Keratinocyte (primary cell): Measurements from ENCODE around the gene ANKFN1. TPM values are rescaled to one million over a fixed set of nuclear protein-coding genes. Genes with fewer than 3 reads are reported as not detected.

Experiments used
- DNase-seq: peaks from one replicate; pipeline ENCODE4 v3.0.0-alpha.2; 2011; ENCODE audit warnings: low read depth, missing footprints, low spot score
- FAIRE-seq: peaks from 2 replicates; lab custom pipeline; 2011; peaks lifted over from hg19 to GRCh38; lab: Jason Lieb, UNC
- H2AFZ ChIP-seq: 2 replicates; pipeline ENCODE4 v1.6.0; 2012; ENCODE audit warnings: low read length, control low read depth, inconsistent platforms; ENCODE audit not compliant: control insufficient read depth
- H3K27ac ChIP-seq: 2 replicates; pipeline ENCODE4 v1.5.1; 2011; ENCODE audit warnings: low read length; ENCODE audit not compliant: control insufficient read depth, insufficient read depth
- H3K27me3 ChIP-seq: 3 replicates; pipeline ENCODE4 v1.6.0; 2011; ENCODE audit warnings: low read length; ENCODE audit not compliant: control insufficient read depth, insufficient read depth; ENCODE audit errors: extremely low read depth
- H3K36me3 ChIP-seq, 2 experiments: 2 replicates in 1 of 2; 3 replicates in 1 of 2; pipeline ENCODE4 v1.5.1; 2011; ENCODE audit warnings: low read length in 2 of 2, mild to moderate bottlenecking in 1 of 2; ENCODE audit not compliant: control insufficient read depth in 2 of 2, insufficient read depth in 2 of 2; ENCODE audit errors: extremely low read depth in 1 of 2
- H3K4me1 ChIP-seq: 3 replicates; pipeline ENCODE4 v1.5.1; 2011; ENCODE audit warnings: low read length; ENCODE audit not compliant: control insufficient read depth, insufficient read depth; ENCODE audit errors: extremely low read depth
- H3K4me2 ChIP-seq: 3 replicates; pipeline ENCODE4 v1.6.0; 2011; ENCODE audit warnings: low read depth, low read length; ENCODE audit not compliant: control insufficient read depth, insufficient read depth; ENCODE audit errors: extremely low read depth
- H3K4me3 ChIP-seq, 3 experiments: fragments of 200-600 bp in 1 of 3; sonication (generic) in 1 of 3; 2 replicates in 2 of 3; 3 replicates in 1 of 3; pipeline ENCODE4 v1.5.1; 2011 to 2016; ENCODE audit warnings: low read length in 3 of 3, mild to moderate bottlenecking in 3 of 3, control low read depth in 2 of 3, inconsistent platforms in 1 of 3, low read depth in 1 of 3, mixed read lengths in 1 of 3, mixed run types in 1 of 3, moderate library complexity in 1 of 3; ENCODE audit not compliant: control insufficient read depth in 2 of 3, insufficient read depth in 2 of 3; ENCODE audit errors: extremely low read depth in 1 of 3
- H3K79me2 ChIP-seq: 2 replicates; pipeline ENCODE4 v1.6.0; 2012; ENCODE audit warnings: low read length; ENCODE audit not compliant: control insufficient read depth, insufficient read depth
- H3K9ac ChIP-seq: 3 replicates; pipeline ENCODE4 v1.6.0; 2011; ENCODE audit warnings: low read length; ENCODE audit not compliant: control insufficient read depth, insufficient read depth; ENCODE audit errors: extremely low read depth
- H3K9me1 ChIP-seq: 3 replicates; pipeline ENCODE4 v1.6.0; 2011; ENCODE audit warnings: low read length; ENCODE audit not compliant: control insufficient read depth, insufficient read depth; ENCODE audit errors: extremely low read depth
- H3K9me3 ChIP-seq: 2 replicates; pipeline ENCODE4 v1.5.1; 2012; ENCODE audit warnings: low read depth, low read length; ENCODE audit not compliant: control insufficient read depth
- H4K20me1 ChIP-seq: 3 replicates; pipeline ENCODE4 v1.6.0; 2011; ENCODE audit warnings: low read length; ENCODE audit not compliant: control insufficient read depth, insufficient read depth; ENCODE audit errors: extremely low read depth
- EZH2 ChIP-seq: IDR thresholded peaks from one replicate; pipeline ENCODE4 v1.6.1; 2012; ENCODE audit warnings: inconsistent platforms, mild to moderate bottlenecking, low read length, moderate library complexity
- dilution Hi-C: fragments of 300-500 bp; cut with MboI; formaldehyde crosslinking; loops from one replicate; pipeline ENCODE4 v1.7.0; 2020; ENCODE audit warnings: low sequenced_read_pairs; ENCODE audit not compliant: extremely low pct_ligation_motif_present
- polyA plus RNA-seq, 5 experiments: library from polyadenylated mRNA; depleted of rRNA in 3 of 5; stranded (reverse) in 3 of 5; stranded (forward) in 1 of 5; unstranded in 1 of 5; fragments of >200 nt; gene quantifications; 1 replicate in 1 of 5; 2 replicates in 3 of 5; 3 replicates in 1 of 5; pipeline versions ENCODE4 v1.2.1 to v1.2.3, GENCODE V29; 2011 to 2012; ENCODE audit warnings: missing spikeins in 2 of 5, low read depth in 1 of 5, low replicate concordance in 1 of 5
- small RNA-seq, 3 experiments: library from RNA; depleted of rRNA; stranded (forward); fragments of <200 nt; gene quantifications; one replicate each; pipeline ENCODE3, GENCODE V24; 2012; ENCODE audit warnings: low read depth in 3 of 3, low replicate concordance in 1 of 3; ENCODE audit not compliant: insufficient read length in 3 of 3
- TF ChIP-seq, protein P1 (sequence below), 3 experiments: IDR thresholded peaks in 1 of 3; conservative IDR thresholded peaks in 1 of 3; optimal IDR thresholded peaks in 1 of 3; 2 replicates in 2 of 3; 3 replicates in 1 of 3; pipeline versions ENCODE3 to v1.5.1; 2011; ENCODE audit warnings: low read length in 3 of 3, mild to moderate bottlenecking in 3 of 3, moderate library complexity in 2 of 3, control low read depth in 1 of 3, inconsistent platforms in 1 of 3; ENCODE audit not compliant: insufficient read depth in 2 of 3; ENCODE audit errors: extremely low read depth in 1 of 3

ANKFN1 gene
- polyA plus RNA-seq, 1 donor (not counting 4 experiments of a cell fraction or from before 2014, with no cell fraction given) = 0.12 TPM

DNA sequence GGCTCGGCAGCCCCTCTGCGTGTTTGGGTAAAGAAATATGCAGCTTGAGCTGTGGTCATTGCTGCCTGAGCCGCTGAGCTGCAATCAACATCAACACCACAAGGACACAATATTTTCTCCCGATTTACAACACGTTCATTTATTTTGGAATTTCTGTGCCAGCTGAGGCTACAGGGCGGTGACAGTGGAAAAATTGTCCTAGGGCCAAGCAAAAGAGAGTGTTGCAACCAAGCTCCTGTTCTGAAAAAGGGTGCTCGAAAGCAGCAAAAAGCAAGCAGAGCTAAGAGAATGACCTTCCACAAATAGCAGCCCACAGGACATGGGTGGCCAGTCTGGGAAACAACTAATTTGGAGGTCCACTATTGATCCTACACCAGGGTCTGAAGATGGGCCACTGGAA is 404.8 kb downstream of the ANKFN1 start:
- Histone ChIP-seq H3K9me3 (no peaks in the 10 kb centered on the region), H3K9me1 (no peaks in the 10 kb centered on the region), H3K4me1 (no peaks in the 10 kb centered on the region), H3K4me3 (no peak overlapping the region), H3K27ac (no peak overlapping the region), H3K79me2 (no peaks in the 10 kb centered on the region), H4K20me1 (no peaks in the 10 kb centered on the region), H3K4me2 (no peak overlapping the region), H2AFZ (no peak overlapping the region), H3K36me3 (no peaks in the 10 kb centered on the region), H3K27me3 (no peaks in the 10 kb centered on the region), H3K9ac (no peak overlapping the region)
- DNase-seq = no peak
- no peak for TF ChIP-seq EZH2
- TF ChIP-seq, protein P1, sequence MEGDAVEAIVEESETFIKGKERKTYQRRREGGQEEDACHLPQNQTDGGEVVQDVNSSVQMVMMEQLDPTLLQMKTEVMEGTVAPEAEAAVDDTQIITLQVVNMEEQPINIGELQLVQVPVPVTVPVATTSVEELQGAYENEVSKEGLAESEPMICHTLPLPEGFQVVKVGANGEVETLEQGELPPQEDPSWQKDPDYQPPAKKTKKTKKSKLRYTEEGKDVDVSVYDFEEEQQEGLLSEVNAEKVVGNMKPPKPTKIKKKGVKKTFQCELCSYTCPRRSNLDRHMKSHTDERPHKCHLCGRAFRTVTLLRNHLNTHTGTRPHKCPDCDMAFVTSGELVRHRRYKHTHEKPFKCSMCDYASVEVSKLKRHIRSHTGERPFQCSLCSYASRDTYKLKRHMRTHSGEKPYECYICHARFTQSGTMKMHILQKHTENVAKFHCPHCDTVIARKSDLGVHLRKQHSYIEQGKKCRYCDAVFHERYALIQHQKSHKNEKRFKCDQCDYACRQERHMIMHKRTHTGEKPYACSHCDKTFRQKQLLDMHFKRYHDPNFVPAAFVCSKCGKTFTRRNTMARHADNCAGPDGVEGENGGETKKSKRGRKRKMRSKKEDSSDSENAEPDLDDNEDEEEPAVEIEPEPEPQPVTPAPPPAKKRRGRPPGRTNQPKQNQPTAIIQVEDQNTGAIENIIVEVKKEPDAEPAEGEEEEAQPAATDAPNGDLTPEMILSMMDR (optimal IDR thresholded peaks at IDR 0.05 in 1 of 3, IDR thresholded peaks at IDR 0.05 in 1 of 3, conservative IDR thresholded peaks at IDR 0.05 in 1 of 3; ENCODE audit: extremely low read depth in 1 of 3, insufficient read depth in 2 of 3, low read length in 3 of 3) = no peak
- dilution Hi-C loops = no loop called here
- FAIRE-seq = no peak

Small RNAs within 50 kb of the gene (small RNA-seq; reads per million reads assigned to genes)
- 0 reads per million in 3 experiments for gene AC006600.1
